ENCODE data around the gene CMSS1.

DNA sequence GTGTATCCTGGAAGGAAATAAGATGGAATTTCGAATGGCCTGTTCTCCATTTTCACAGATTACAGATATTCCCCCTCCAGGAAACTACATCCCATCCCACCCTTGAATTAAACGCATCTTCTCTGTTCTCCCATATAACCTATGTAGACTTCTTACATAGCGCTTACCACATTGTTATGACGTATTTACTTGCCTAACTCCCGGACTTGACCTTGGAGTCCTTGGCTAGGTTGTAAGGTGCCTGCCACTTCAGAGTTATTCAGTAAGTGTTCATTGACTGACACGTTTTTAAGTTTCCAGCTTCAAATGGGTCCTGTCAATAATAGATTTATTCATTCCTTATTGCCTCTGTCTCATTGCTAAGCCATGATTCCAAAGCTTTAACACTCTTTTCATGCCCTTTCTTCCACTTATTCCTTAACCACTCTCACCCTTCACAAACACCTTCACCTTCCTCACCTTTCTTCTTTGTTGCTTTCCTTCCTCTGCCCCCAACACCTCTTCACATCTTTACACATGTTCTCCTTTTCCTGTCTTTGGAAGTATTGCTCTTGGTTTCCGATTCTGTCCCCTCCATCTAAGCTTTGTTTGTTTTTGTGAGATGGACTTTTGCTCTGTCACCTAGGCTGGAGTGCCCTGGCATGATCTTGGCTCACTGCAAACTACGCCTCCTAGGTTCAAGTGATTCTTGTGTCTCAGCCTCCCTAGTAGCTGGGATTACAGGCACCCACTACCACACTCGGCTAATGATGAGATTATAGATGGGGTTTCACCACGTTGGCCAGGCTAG, 138.3 kb downstream of the CMSS1 start:
- TF ChIP-seq, protein P1, sequence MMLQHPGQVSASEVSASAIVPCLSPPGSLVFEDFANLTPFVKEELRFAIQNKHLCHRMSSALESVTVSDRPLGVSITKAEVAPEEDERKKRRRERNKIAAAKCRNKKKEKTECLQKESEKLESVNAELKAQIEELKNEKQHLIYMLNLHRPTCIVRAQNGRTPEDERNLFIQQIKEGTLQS (CRISPR knock-in tag; IDR thresholded peaks at IDR 0.05): no peak
- TF ChIP-seq HDAC2 (CRISPR knock-in tag; IDR thresholded peaks at IDR 0.05) (no peak), CREBL2 (CRISPR knock-in tag; IDR thresholded peaks at IDR 0.05; ENCODE audit: borderline replicate concordance) (no peak), HIVEP1 (CRISPR knock-in tag; IDR thresholded peaks at IDR 0.05) (no peak), ARNTL (CRISPR knock-in tag; IDR thresholded peaks at IDR 0.05) (no peak)

Data from HepG2 (cell line).